CD4-positive, alpha-beta T cell treated with Interferon alpha-2 for 1 hour (primary cell): Measurements from ENCODE around the gene GMNN.
"Not testable (repeated sequence)": the region's sequence is repeated elsewhere in the genome, so short reads cannot be mapped to it uniquely, and the experiment has no call there.

Experiments
- DNase-seq, 2 donors: peaks; one replicate each; pipeline ENCODE4 v3.0.0-alpha.2; 2020 to 2022

The GMNN gene

DNA sequence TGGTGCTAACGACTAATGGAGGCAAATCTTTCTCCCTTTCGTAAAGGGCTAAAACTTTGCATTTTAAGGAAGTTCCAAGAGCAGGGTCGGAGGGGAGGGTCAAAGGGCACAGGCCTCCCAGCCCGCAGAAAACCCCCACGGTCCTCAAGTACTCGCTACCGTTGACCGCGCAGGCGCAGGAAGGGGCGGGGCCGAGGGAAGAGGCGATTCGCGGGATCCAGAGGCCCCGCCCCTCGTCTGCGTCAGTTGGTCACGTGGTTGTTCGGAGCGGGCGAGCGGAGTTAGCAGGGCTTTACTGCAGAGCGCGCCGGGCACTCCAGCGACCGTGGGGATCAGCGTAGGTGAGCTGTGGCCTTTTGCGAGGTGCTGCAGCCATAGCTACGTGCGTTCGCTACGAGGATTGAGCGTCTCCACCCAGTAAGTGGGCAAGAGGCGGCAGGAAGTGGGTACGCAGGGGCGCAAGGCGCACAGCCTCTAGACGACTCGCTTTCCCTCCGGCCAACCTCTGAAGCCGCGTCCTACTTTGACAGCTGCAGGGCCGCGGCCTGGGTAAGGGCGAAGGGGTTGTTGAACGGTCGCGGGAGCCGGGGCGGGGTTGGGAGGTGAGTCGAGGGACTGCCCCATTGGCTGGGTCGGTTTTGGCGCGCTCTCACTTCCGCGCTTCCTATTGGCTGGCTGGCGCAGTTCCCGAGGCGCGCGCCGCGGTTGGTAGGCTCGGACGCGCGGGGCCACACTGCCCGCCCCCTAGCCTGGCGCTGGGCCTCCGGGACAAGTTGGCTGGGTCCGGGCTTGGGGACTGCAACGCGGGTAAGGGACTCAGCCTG lies at the start of gene GMNN:
Gene GMNN (plus strand): TSS at position 242 of the 824 bp plus-strand sequence. CDS start 2,310 bp downstream, outside the sequence.
- peak; percentile 97 for DNase-seq

DNA sequence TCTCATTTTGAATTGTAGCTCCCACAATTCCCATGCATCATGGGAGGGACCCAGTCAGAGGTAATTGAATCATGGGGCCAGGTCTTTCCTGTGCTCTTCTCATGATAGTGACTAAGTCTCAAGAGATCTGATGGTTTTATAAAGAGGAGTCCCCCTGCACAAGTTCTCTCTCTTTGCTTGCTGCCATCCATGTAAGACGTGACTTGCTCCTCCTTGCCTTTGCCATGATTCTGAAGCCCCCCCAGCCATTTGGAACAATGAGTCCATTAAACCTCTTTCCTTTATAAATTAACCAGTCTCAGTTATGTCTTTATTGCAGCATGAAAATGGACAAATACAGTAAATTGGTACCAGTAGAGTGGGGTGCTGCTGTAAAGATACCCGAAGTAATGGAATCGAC lies 44.1 kb upstream of the GMNN start:
- not testable (repeated sequence) for DNase-seq

DNA sequence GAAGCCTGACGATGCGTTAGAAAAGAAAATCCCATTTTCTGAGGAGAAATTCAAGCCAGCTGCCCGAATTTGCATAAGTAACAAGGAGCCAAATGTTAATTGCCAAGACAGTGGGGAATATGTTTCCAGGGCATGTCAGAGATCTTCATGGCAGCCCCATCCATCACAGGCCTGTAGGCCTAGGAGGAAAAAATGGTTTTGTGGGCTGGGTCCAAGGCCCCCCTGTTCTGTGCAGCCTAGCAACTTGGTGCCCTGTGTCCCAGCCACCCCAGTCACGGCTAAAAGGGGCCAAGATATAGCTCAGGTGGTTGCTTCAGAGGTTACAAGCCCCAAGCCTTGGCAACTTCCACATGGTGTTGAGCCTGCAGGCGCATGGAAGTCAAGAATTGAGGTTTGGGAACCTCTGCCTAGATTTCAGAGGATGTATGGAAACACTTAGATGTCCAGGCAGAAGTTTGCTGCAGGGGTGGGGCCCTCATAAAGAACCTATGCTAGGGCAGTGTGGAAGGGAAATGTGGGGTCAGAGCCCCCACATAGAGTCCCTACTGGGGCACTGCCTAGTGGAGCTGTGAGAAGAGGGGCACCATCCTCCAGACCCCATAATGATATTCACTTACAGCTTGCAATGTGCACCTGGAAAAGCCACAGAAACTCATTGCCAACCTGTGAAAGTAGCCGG lies 43.1 kb upstream of the GMNN start:
- not testable (repeated sequence) for DNase-seq

DNA sequence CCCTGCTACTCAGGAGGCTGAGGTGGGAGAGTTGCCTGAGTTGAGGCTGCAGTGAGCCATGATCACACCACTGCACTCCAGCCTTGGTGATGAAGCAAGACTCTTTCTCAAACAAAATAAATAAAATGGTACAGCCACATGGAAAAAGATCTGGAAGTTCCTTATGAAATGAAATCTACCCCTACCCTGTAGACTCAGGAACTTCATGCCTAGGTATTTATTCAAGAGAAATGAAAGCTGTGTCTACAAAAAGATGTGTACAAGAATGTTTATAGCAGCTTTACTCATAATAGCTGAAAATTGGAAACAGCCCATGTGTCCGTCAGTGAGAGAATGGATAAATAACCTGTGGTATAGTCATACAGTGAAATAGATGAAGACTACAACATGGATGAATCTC lies 40.6 kb upstream of the GMNN start:
- DNase-seq = no peak

DNA sequence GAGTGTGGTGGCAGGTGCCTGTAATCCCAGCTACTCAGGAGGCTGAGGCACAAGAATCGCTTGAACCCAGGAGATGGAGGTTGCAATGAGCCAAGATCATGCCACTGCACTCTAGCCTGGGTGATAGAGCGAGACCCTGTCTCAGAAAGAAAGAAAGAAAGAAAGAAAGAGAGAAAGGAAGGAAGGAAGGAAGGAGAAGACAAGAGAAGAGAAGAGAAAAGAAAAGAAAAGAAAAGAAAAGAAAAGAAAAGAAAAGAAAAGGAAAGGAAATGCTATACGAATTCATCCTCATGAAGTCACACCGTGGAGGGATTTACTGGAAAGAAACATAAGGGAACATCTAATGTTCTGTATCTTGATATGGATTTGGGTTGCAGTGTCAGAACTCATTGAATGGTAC lies 40.0 kb upstream of the GMNN start:
- not testable (repeated sequence) for DNase-seq

DNA sequence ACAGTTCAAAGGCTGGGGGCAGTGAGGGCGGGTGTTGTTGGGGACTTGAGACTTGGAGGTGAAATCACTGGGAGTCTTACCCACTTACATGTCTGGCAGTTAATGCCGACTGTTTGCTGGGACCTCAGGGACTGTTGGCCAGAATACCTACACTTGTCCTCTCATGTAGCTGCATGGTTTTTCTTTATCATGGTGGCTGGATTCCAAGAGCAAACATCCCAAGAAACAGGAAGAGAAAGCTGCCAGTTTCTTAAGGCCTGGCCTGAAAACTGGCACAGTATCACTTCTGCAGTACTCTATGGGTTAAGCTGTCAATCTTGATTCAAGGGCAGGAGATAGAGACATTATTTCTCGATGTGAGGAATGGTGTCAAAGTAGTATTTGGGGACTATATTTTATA lies 36.0 kb upstream of the GMNN start:
- DNase-seq = no peak

DNA sequence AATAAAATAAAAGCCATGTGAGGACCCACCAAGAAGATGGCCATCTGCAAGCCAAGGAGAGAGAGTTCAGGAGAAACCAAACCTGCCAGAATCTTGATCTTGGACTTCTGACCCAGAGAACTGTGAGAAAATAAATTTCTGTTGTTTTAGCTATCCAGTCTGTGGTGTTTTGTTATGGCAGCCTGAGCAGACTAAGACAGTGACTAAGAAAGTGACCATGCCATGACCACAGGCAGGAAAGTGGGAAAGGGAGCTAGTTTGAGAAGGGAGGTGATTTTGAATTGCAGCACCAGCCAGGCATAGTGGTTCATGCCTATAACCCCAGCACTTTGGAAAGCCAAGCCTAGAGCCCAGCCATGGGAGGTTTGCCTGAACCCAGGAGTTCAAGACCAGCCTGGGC lies 33.9 kb upstream of the GMNN start:
- no peak for DNase-seq

DNA sequence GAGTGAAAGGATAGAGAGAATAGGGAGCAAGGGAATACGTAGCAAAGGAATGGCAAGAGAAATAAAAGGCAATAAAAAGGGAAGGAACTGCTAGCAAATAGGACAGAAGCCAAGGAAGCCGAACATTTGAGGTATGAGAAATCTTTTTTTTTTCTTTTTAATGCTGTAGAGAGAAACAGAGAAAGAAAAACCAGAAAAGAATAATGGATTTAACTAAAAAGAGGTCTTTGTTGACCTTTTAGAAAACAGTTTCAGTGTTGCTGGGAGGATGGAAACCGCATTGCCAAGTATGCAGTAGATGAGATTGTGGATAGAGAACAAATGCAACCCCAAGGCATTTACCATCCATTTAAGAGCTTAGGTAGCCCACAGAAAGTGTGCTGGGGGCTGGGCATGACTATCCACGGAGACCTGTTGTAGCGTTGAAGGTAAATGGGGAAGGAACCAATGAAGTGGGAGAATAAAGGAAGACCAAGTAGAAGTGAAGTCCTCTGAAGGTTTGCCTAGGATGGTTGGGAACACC lies 32.5 kb upstream of the GMNN start:
- DNase-seq = no peak

DNA sequence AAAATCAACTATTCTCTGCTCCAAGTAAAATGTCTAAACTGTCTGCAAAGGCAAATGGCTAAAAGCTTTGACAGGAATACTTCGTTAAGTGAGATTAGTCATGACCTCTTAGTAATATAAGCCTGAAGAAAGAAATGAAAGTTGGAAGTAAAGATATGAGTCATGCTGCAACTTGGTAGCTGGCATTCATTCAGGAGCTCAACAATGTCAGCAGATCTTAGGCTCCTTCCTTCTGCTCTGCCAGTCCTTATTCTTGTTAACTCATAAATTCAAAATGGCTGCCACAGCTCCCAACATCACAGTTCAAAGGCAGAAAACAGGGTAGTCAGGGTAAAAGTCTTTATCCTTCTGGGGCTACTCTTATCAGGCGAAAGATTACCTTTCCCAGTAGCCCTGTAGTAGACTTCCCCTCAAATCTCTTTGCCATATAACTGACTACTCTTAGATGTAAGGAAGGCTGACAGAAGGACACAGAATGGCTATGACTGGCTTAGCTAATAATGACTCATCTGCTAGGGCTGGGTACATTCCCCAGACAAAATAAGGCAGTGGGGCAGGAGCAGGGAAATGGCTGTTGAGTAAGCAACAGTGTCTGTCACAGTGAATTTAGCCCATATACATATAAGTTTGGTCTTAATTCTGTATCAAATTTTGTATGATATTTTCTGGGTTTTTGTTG lies 31.3 kb upstream of the GMNN start:
- DNase-seq = peak; percentile 10 to 46

DNA sequence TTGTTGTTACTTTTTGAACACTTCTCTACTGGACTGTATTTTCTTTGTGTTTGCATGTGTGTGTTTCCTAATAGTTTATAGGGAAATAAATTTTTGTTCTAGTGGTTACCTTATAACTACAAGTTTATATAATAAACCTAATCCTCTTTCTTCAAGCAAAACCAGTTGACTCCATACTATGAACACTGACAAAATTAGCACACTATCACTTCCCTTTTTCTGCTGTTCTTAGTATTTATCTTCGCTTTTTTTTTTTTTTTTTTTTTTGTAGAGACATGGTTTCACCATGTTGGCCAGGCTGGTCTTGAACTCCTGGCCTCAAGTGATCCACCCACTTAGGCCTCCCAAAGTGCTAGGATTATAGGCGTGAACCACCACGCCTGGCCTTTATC lies 30.8 kb upstream of the GMNN start:
- DNase-seq = no peak

DNA sequence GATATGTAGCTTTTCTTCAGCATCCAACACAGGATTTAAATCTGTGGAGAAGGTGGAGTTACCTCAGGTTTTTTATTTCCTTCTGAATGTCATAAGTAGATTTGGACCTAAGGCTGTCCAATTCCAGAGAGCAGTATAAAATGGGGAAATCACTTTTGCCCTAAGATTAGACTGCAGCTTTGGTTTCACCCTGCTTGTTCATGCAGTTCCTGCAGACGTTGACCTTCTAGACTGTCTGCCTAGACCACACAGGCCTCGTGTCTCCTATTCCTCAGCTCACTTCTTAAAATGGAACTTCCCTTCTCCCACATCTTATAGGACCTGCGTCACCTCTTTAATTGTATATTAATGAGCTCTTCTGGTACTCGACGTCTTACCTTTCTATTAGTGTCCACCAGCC lies 29.8 kb upstream of the GMNN start:
- DNase-seq = peak in 1 of 2 donors; percentile 39

DNA sequence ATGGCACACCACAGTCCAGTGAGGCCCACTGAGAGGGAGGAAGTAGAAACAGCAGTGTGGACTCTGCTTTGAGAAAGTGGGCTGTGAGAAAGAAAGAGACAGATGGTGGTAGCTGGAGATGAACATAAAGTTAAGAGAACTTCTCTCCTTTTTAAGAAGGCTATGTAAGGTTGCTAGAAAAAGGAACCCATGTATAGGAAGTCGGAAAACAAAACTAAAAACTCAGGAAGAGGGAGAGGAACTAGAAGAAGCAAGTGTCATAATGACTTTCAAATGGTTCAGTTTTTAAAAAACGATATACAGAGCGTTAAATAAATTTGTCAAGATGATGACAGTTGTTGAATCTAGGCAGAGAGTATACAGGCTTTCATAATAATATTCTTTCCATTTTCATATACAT lies 25.4 kb upstream of the GMNN start:
- DNase-seq = no peak

DNA sequence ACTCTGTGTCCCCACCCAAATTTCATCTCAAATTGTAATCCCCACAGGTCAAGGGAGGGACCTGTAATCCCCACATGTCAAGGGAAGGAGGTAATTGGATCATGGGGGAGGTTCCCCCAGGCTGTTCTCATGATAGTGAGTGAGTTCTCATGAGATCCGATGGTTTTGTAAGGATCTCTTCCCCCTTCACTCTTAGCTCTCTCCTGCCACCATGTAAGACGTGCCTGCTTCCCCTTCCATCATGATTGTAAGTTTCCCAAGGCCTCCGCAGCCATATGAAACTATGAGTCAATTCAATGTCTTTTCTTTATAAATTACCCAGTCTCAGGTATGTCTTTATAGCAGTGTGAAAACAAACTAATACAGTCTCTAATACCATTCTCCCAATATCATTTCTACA lies 23.9 kb upstream of the GMNN start:
- not testable (repeated sequence) for DNase-seq

DNA sequence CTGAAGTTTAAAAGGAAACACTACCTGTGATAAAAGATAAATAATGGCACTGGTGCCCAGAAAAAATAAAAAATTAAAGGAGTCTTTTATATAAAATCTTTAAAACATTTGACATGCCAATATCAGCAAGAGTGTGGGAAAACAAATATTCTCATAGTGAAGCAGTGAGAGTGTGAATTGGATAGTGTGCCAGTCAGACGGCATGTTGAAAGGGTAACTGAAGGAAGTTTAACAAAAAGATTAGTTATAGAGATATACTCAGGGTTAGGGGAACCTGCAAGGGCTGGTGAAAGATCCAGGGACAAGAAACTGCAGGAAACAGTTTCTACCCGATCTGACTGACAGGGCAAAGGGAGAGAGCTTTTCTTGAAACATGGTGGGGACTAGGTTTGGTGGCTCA lies 22.2 kb upstream of the GMNN start:
- DNase-seq = no peak

DNA sequence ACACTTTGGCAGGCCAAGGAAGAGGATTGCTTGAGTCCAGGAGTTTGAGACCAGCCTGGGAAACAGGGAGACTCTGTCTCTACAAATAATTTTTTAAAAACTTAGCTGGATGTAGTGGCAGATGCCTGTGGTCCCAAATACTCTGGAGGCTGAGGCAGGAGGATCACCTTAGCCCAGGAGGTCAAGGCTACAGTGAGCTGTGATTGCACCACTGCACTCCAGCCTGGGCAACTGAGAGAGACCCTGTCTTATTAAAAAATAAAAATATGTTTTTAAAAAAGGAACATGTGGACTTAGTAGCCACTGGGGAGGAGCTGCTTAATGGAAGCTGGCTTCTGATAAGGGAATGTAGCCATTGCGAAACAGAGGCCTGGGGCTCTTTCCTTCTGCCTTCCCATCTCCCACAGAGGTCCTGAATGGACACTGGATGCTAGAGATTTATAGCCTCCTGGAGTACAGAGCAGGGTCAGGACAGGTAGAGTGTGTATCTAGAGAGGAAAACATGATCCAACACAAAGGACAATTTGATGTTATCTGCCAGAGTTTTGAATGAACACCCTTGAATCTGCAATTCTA lies 21.7 kb upstream of the GMNN start:
- no peak for DNase-seq

DNA sequence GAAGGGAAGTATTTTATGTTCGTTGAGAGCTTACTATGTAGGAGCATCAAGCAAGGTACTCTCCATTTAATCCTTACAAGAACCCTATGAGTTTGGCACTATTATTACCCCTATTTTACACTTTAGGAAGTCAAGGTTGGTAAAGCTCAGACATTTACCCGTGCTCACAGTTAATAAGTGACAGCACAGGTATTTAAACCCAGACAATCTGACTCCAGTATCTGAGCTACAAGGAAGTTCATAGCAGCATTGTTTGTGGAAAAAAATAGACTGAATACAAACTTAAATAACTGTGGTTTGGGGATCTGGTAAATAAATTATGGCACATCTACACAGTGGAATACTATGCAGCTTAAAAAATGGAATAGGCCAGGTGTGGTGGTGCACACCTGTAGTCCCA lies 21.2 kb upstream of the GMNN start:
- no peak for DNase-seq

DNA sequence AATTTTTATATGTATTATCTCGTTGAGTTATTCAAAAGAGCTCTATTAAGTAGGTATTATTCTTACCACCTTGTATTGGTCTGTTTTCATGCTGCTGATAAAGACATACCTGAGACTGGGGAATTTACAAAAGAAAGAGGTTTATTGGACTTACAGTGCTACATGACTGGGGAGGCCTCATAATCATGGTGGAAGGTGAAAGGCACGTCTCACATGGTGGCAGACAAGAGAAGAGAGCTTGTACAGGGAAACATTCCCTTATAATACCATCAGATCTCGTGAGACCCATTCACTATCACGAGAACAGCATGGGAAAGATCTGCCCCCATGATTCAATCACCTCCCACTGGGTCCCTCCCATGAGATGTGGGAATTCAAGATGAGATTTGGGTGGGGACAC lies 20.4 kb upstream of the GMNN start:
- not testable (repeated sequence) for DNase-seq

DNA sequence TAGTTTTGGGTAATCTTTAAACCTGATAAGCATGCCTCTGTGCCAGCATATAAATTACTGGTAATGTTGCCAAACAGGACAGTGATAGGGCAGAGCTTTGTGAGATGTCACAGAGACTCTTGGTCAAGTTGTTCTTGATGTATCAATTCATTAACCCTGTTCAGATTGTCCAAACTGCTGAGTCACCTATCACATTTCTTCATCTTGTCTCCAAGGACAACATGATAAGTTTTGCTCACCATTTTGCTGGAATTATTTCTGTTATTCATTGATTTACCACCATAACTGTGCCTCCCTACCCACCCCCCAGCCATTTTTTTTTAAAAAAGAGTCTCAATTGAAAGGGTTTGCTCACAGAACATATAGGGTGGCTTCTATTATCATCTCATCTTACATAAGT lies 19.5 kb upstream of the GMNN start:
- DNase-seq = no peak

DNA sequence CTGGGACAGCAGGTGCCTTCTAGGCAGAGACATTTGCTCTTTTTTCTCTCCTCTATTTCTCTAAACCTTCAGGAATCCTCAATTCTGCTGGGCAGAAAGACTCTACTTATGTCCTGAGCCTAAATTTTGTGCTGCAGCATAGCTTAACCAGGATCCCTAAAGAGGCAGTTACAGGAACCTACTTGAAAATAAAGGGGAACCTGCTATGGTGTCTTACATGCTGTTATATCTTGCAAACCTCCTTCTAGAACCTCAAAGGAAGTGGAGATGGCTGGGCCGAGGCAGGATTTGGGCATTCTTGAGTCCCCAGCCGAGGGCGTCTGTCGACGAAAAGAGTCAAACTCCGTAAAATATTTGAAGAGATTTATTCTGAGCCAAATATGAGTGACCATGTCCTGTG lies 17.1 kb upstream of the GMNN start:
- DNase-seq = no peak

DNA sequence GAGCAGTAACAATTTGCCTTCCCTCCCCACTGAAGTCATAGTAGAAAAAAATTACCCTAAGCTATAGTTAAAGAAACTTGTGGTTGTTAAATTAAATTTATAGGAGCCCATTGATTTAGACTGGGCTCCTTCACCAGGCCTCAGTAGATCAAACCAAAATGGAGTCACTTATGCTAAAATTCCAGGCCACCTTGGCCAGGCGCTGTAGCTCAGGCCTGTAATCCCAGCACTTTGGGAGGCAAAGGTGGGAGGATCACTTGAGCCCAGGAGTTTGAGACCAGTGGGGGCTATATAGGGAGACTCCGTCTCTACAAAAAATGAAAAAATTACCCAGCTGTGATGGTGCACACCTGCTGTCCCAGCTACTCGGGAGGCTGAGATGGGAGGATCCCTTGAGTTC lies 15.0 kb upstream of the GMNN start:
- DNase-seq = no peak

DNA sequence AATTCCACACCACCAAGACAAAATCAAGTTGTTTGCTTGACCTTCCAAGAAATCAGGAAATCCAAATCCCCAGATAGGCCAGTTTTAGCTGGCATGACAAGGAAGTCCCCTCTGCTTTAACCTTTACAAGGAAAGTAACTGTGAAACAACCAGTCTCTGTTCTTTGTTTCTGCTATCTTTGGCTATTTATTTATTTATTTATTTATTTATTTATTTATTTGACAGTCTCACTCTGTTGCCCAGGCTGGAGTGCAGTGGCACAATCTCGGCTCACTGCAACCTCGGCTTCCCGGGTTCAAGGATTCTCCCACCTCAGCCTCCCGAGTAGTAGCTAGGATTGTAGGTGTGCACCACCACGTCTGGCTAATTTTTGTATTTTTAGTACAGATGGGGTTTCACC lies 14.5 kb upstream of the GMNN start:
- no peak for DNase-seq

DNA sequence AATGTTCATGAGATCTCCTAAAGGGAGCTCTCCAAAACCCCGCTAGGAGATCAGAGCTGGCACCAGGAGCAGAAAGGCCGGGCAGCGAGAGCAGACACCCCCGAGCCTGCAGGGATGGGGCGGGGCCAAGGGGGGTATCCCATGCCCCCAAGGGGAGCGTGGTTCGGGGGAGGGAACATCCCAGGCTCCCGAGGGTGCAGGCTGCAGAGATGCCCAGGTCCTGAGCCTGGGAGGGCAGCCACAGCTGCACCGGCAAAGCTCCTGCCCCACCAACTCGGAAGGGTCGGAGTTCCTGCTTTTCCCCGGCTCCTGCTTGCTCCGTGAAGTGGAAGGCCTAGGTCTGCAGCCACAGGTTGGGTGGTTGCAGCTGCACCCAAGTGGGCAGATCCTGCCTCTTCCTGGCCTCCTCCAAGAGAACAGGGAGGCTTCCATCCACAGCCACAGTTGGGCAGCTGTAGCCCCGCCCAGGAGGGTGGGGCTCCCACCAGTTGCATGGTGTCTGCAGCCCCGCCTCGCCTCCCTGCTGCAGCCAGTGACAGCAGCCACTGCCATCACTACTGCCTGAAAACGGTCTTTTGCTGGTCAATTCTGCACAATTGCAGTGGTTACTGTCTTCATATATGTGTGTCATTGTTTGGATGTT lies 13.4 kb upstream of the GMNN start:
- no peak for DNase-seq

DNA sequence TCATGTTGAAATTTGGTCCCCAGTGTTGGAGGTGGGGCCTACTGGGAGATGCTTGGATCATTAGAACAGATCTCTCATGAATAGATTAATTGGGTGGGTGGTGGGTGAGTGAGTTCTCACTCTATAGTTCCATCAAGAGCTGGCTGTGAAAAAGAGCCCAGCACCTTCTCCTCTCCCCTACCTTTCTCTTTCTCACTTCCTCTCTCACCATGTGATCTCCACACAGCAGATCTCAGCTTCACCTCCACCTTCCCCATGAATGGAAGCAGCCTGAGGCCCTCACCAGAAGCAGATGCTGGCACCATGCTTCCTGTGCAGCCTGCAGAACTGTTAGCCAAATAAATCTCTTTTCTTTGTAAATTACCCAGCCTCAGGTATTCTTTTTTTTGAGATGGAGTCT lies 12.9 kb upstream of the GMNN start:
- DNase-seq = no peak
